Tibial nerve (tissue), 3 donors: ENCODE measurements around the gene TRMT10B.

Experiments used
- POLR2A ChIP-seq, 2 donors: fragments of 450-650 bp; IDR thresholded peaks; one replicate each; pipeline ENCODE4 v1.6.1; 2017; ENCODE audit warnings: antibody characterized with exemption in 2 of 2, mild to moderate bottlenecking in 2 of 2, moderate library complexity in 2 of 2
- TF ChIP-seq, protein P1 (sequence below), 5 experiments: fragments of 200-600 bp in 3 of 5; fragments of 450-650 bp in 2 of 5; sonication (generic) in 3 of 5; IDR thresholded peaks; one replicate each; pipeline ENCODE4 v1.5.1; 2016 to 2019; ENCODE audit warnings: antibody characterized with exemption in 5 of 5, mild to moderate bottlenecking in 3 of 5, moderate library complexity in 2 of 5

- TF ChIP-seq, protein P1, sequence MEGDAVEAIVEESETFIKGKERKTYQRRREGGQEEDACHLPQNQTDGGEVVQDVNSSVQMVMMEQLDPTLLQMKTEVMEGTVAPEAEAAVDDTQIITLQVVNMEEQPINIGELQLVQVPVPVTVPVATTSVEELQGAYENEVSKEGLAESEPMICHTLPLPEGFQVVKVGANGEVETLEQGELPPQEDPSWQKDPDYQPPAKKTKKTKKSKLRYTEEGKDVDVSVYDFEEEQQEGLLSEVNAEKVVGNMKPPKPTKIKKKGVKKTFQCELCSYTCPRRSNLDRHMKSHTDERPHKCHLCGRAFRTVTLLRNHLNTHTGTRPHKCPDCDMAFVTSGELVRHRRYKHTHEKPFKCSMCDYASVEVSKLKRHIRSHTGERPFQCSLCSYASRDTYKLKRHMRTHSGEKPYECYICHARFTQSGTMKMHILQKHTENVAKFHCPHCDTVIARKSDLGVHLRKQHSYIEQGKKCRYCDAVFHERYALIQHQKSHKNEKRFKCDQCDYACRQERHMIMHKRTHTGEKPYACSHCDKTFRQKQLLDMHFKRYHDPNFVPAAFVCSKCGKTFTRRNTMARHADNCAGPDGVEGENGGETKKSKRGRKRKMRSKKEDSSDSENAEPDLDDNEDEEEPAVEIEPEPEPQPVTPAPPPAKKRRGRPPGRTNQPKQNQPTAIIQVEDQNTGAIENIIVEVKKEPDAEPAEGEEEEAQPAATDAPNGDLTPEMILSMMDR (IDR thresholded peaks at IDR 0.05) = peak; percentile 54 to 80 (median 79)
- no peak for TF ChIP-seq POLR2A (IDR thresholded peaks at IDR 0.05)
Measured at GRCh38 chr9:37747271-37747753, 6.3 kb upstream of the TRMT10B start.
